H1 (cell line): ENCODE data around the gene RAPGEF6. TPM values are rescaled to one million over a fixed set of nuclear protein-coding genes. Genes with fewer than 3 reads are reported as not detected.

Source experiments
- CTCF ChIA-PET: fragments of 300-600 bp; sonication (Branson Sonifier 250); formaldehyde crosslinking; loops from one replicate; lab custom pipeline; 2021; ENCODE audit not compliant: partially characterized antibody; lab: Charles Lee
- POLR2A ChIA-PET: fragments of 300-600 bp; sonication (Branson Sonifier 250); formaldehyde crosslinking; loops from one replicate; lab custom pipeline; 2021; ENCODE audit warnings: inconsistent platforms; ENCODE audit not compliant: partially characterized antibody; lab: Charles Lee
- DNase-seq, 2 experiments: peaks; one replicate each; pipeline versions ENCODE4 v3.0.0 to v3.0.0-alpha.2; 2010 to 2022; ENCODE audit warnings: low spot score in 2 of 2, low read depth in 1 of 2, mixed read lengths in 1 of 2
- FAIRE-seq: peaks from 2 replicates; lab custom pipeline; 2011; peaks lifted over from hg19 to GRCh38; lab: Jason Lieb, UNC
- H2AFZ ChIP-seq: 2 replicates; pipeline ENCODE4 v1.8.1; 2012; ENCODE audit warnings: low read length, inconsistent platforms
- H2AK5ac ChIP-seq: 2 replicates; pipeline ENCODE4 v1.6.1; 2013; ENCODE audit warnings: low read depth, low read length
- H2BK120ac ChIP-seq: replicated peaks from 2 replicates; pipeline ENCODE3; 2013; ENCODE audit warnings: low read depth, low read length, inconsistent platforms
- H2BK12ac ChIP-seq: 2 replicates; pipeline ENCODE4 v1.6.1; 2013; ENCODE audit warnings: low read depth, low read length
- H2BK15ac ChIP-seq: 2 replicates; pipeline ENCODE4 v1.6.1; 2013; ENCODE audit warnings: low read length
- H2BK20ac ChIP-seq: 2 replicates; pipeline ENCODE4 v1.6.1; 2013; ENCODE audit warnings: low read length
- H2BK5ac ChIP-seq: 2 replicates; pipeline ENCODE4 v1.6.1; 2013; ENCODE audit warnings: low read depth, low read length
- H3K14ac ChIP-seq: 2 replicates; pipeline ENCODE4 v1.6.1; 2013; ENCODE audit warnings: inconsistent platforms; ENCODE audit not compliant: insufficient read length
- H3K18ac ChIP-seq: 2 replicates; pipeline ENCODE4 v1.6.1; 2013; ENCODE audit warnings: low read length; ENCODE audit errors: extremely low read depth
- H3K23ac ChIP-seq: 2 replicates; pipeline ENCODE4 v1.6.1; 2013; ENCODE audit warnings: inconsistent platforms; ENCODE audit not compliant: insufficient read length
- H3K23me2 ChIP-seq: 2 replicates; pipeline ENCODE4 v1.6.1; 2013; ENCODE audit warnings: low read depth, low read length
- H3K27ac ChIP-seq: 2 replicates; pipeline ENCODE4 v1.6.1; 2011; ENCODE audit warnings: low read depth, low read length, inconsistent platforms
- H3K27me3 ChIP-seq, 4 experiments: replicated peaks in 1 of 4; 1 replicate in 1 of 4; 2 replicates in 3 of 4; pipeline versions ENCODE4 v1.6.1 to v1.8.1; 2011 to 2013; ENCODE audit warnings: low read length in 3 of 4, mild to moderate bottlenecking in 3 of 4, inconsistent platforms in 2 of 4, mixed read lengths in 2 of 4, moderate library complexity in 1 of 4; ENCODE audit not compliant: control insufficient read depth in 3 of 4, insufficient read depth in 3 of 4; ENCODE audit errors: extremely low read depth in 1 of 4
- H3K36me3 ChIP-seq, 4 experiments: 2 replicates each; pipeline versions ENCODE4 v1.6.1 to v1.8.1; 2011 to 2013; ENCODE audit warnings: mild to moderate bottlenecking in 4 of 4, low read length in 3 of 4, moderate library complexity in 2 of 4, control low read depth in 1 of 4, inconsistent platforms in 1 of 4; ENCODE audit not compliant: insufficient read depth in 4 of 4, control insufficient read depth in 2 of 4
- H3K4ac ChIP-seq: replicated peaks from 2 replicates; pipeline ENCODE3; 2013; ENCODE audit warnings: low read length, low read depth, mixed read lengths, inconsistent platforms; ENCODE audit not compliant: insufficient read length
- H3K4me1 ChIP-seq, 4 experiments: replicated peaks in 1 of 4; 1 replicate in 1 of 4; 2 replicates in 3 of 4; pipeline versions ENCODE4 v1.6.1 to v1.8.1; 2011 to 2013; ENCODE audit warnings: low read length in 3 of 4, inconsistent platforms in 2 of 4, mixed read lengths in 1 of 4; ENCODE audit not compliant: insufficient read depth in 4 of 4, control insufficient read depth in 3 of 4
- H3K4me2 ChIP-seq, 2 experiments: 2 replicates each; pipeline versions ENCODE4 v1.6.1 to v1.8.1; 2011 to 2013; ENCODE audit warnings: low read depth in 2 of 2, low read length in 2 of 2, control low read depth in 1 of 2, inconsistent platforms in 1 of 2, mild to moderate bottlenecking in 1 of 2; ENCODE audit not compliant: insufficient read depth in 1 of 2
- H3K4me3 ChIP-seq, 4 experiments: fragments of 200-600, 300-600 bp in 1 of 4; sonication (generic), shearing (Covaris generic), sonication (Bioruptor Twin) in 1 of 4; 2 replicates each; pipeline versions ENCODE4 v1.5.1 to v1.8.1; 2011 to 2016; ENCODE audit warnings: low read length in 4 of 4, low read depth in 3 of 4, control low read depth in 2 of 4, inconsistent platforms in 2 of 4, mild to moderate bottlenecking in 2 of 4, mixed read lengths in 1 of 4, moderate library complexity in 1 of 4; ENCODE audit not compliant: insufficient read depth in 2 of 4; ENCODE audit errors: extremely low read depth in 1 of 4
- H3K56ac ChIP-seq: replicated peaks from 2 replicates; pipeline ENCODE3; 2013; ENCODE audit warnings: low read depth, mild to moderate bottlenecking, mixed read lengths, low read length, inconsistent platforms; ENCODE audit not compliant: insufficient read length
- H3K79me1 ChIP-seq: 2 replicates; pipeline ENCODE4 v1.6.1; 2013; ENCODE audit warnings: low read depth, low read length, control low read depth
- H3K79me2 ChIP-seq, 2 experiments: 2 replicates each; pipeline versions ENCODE4 v1.6.1 to v1.8.1; 2012 to 2013; ENCODE audit warnings: low read length in 2 of 2, mild to moderate bottlenecking in 2 of 2, inconsistent platforms in 1 of 2; ENCODE audit not compliant: insufficient read depth in 2 of 2, control insufficient read depth in 1 of 2
- H3K9ac ChIP-seq, 4 experiments: replicated peaks in 1 of 4; 1 replicate in 1 of 4; 2 replicates in 3 of 4; pipeline versions ENCODE4 v1.6.1 to v1.8.1; 2011 to 2013; ENCODE audit warnings: low read depth in 3 of 4, low read length in 3 of 4, control low read depth in 2 of 4, mild to moderate bottlenecking in 2 of 4, moderate library complexity in 2 of 4, inconsistent platforms in 1 of 4; ENCODE audit errors: extremely low read depth in 1 of 4
- H3K9me3 ChIP-seq, 2 experiments: 2 replicates each; pipeline versions ENCODE4 v1.6.1 to v1.8.1; 2012 to 2013; ENCODE audit warnings: mild to moderate bottlenecking in 2 of 2, moderate library complexity in 2 of 2, control low read depth in 1 of 2, inconsistent platforms in 1 of 2, low read depth in 1 of 2, low read length in 1 of 2, mixed read lengths in 1 of 2; ENCODE audit not compliant: insufficient read depth in 2 of 2
- H4K20me1 ChIP-seq, 2 experiments: replicated peaks in 1 of 2; 2 replicates each; pipeline versions ENCODE3 to v1.8.1; 2011 to 2013; ENCODE audit warnings: inconsistent platforms in 2 of 2, low read length in 2 of 2, mild to moderate bottlenecking in 1 of 2; ENCODE audit not compliant: insufficient read depth in 2 of 2, control insufficient read depth in 1 of 2
- H4K5ac ChIP-seq: 2 replicates; pipeline ENCODE4 v1.6.1; 2013; ENCODE audit warnings: low read length, low read depth, mixed read lengths, inconsistent platforms; ENCODE audit not compliant: insufficient read length
- H4K8ac ChIP-seq: 2 replicates; pipeline ENCODE4 v1.8.0; 2013; ENCODE audit warnings: mild to moderate bottlenecking, moderate library complexity, low read length, inconsistent platforms; ENCODE audit not compliant: insufficient read depth; ENCODE audit errors: extremely low read depth
- H4K91ac ChIP-seq: replicated peaks from 2 replicates; pipeline ENCODE3; 2013; ENCODE audit warnings: low read length, mixed read lengths, inconsistent platforms; ENCODE audit not compliant: insufficient read length
- CEBPB ChIP-seq: IDR thresholded peaks from 2 replicates; pipeline ENCODE4 v1.6.1; 2012; ENCODE audit warnings: low read depth, low read length
- MAX ChIP-seq: IDR thresholded peaks from 2 replicates; pipeline ENCODE4 v1.6.1; 2012; ENCODE audit warnings: inconsistent platforms
- WGBS, 2 experiments: shearing (Covaris generic) in 1 of 2; methylation state at CpG; one replicate each; pipeline versions ENCODE4 v1.1.6 to v1.1.7; 2013 to 2015; ENCODE audit warnings: low lambda C conversion rate in 2 of 2, mixed read lengths in 2 of 2, inconsistent platforms in 1 of 2, low coverage in 1 of 2, missing lambda C conversion rate in 1 of 2; ENCODE audit not compliant: insufficient replicate concordance in 2 of 2, insufficient coverage in 1 of 2, insufficient read length in 1 of 2; ENCODE audit errors: extremely low coverage in 1 of 2, missing lambda C conversion rate in 1 of 2; 5-methylcytosine and 5-hydroxymethylcytosine counted together
- polyA plus RNA-seq, 7 experiments: library from polyadenylated mRNA; depleted of rRNA in 3 of 7; stranded (reverse) in 5 of 7; unstranded in 2 of 7; fragments of >200 nt in 5 of 7; fragments of 200-250 nt in 2 of 7; gene quantifications; 1 replicate in 5 of 7; 2 replicates in 1 of 7; 4 replicates in 1 of 7; pipeline versions ENCODE4 v1.2.1 to v1.2.3, GENCODE V29; 2011 to 2013; ENCODE audit warnings: missing spikeins in 2 of 7, mixed read lengths in 2 of 7
- total RNA-seq: library from RNA; stranded (reverse); fragmentation: NEBNext Ultra II Directional; extraction: Animal tissue kit (Norgen Biotek cat#: 25700); gene quantifications from 2 replicates; pipeline ENCODE4 v1.2.1, GENCODE V29; 2021

Gene RAPGEF6
- total and polyA plus RNA-seq, 2 of the 8 experiments (the other 6 are each of a cell fraction or from before 2014, with no cell fraction given), result 4.8 to 20.0 TPM

GRCh38 chr5:131570757-131571156, 64.3 kb downstream of the RAPGEF6 start:
- H4K91ac ChIP-seq, result no peak overlapping the region
- no peak overlapping the region for H3K4me2 ChIP-seq
- no peak overlapping the region for H2BK20ac ChIP-seq
- no peaks in the 10 kb centered on the region for H3K23me2 ChIP-seq
- no peak overlapping the region for H2BK5ac ChIP-seq
- H2BK12ac ChIP-seq, result no peak overlapping the region
- H3K4ac ChIP-seq, result no peak overlapping the region
- no peak overlapping the region for H2BK15ac ChIP-seq
- no peak overlapping the region for H3K4me3 ChIP-seq
- H3K56ac ChIP-seq, result no peak overlapping the region
- H3K79me2 ChIP-seq, result peaks cover 0 to 13% of the 10 kb centered on the region in 2 experiments; a peak in 1 of 4 replicates
- no peak overlapping the region for H4K8ac ChIP-seq
- H3K4me1 ChIP-seq, result no peaks in the 10 kb centered on the region
- no peaks in the 10 kb centered on the region for H3K27me3 ChIP-seq
- DNase-seq (no peak), FAIRE-seq (no peak)
- H3K27ac ChIP-seq, result no peak overlapping the region
- H3K9me3 ChIP-seq, result no peaks in the 10 kb centered on the region
- H2BK120ac ChIP-seq, result no peak overlapping the region
- H3K14ac ChIP-seq, result no peak overlapping the region
- ChIA-PET POLR2A (no interaction called here), CTCF (interaction anchor here (0.5 to 1.3 kb wide), 3 partner anchors 85 to 436 kb away, joined by 3 to 4 read pairs (median 3); no protein-coding TSS in a partner anchor)
- H4K20me1 ChIP-seq, result peaks cover 0 to 3% of the 10 kb centered on the region in 2 experiments
- H3K18ac ChIP-seq, result no peak overlapping the region
- TF ChIP-seq CEBPB (peak; percentile 70; the same call in 1 of the 2 replicates), MAX (no peak)
- no peak overlapping the region for H2AFZ ChIP-seq
- no peak overlapping the region for H3K23ac ChIP-seq
- H3K36me3 ChIP-seq, result no peaks in the 10 kb centered on the region; a peak in 1 of 8 replicates
- 91% methylated on average over 6 of the region's 7 CpGs; no CpG with 5 or more reads in 1 of the 2 experiments for WGBS, 2 experiments
- H3K79me1 ChIP-seq, result no peaks in the 10 kb centered on the region; the same call in 1 of the 2 replicates
- no peak overlapping the region for H3K9ac ChIP-seq
- no peak overlapping the region for H2AK5ac ChIP-seq
- H4K5ac ChIP-seq, result no peak overlapping the region
